T-helper 2 cell treated with Interferon-gamma antibody and Interleukin-4, amounts not matched to agents 100 ng/mL and 5 ng/mL, for 36 hours (primary cell): Measurements from ENCODE around the gene NOP53. TPM values are rescaled to one million over a fixed set of nuclear protein-coding genes. Genes with fewer than 3 reads are reported as not detected.
"Not testable (repeated sequence)": the region's sequence is repeated elsewhere in the genome, so short reads cannot be mapped to it uniquely, and the experiment has no call there.

Experiments used
- intact Hi-C: fragments of 100-400 bp; cut with micrococcal nuclease; formaldehyde crosslinking; loops from one replicate; pipeline ENCODE4 v1.15.1; 2023
- total RNA-seq: library from RNA; stranded (reverse); gene quantifications from 2 replicates; pipeline ENCODE4 v1.2.3, GENCODE V29; 2022

Gene NOP53
- total RNA-seq, 1 donor from 2014 or later = 295 TPM

GRCh38 chr19:47752440-47753211 is 7.3 kb downstream of the NOP53 start:
- intact Hi-C loops = no loop called here

DNA sequence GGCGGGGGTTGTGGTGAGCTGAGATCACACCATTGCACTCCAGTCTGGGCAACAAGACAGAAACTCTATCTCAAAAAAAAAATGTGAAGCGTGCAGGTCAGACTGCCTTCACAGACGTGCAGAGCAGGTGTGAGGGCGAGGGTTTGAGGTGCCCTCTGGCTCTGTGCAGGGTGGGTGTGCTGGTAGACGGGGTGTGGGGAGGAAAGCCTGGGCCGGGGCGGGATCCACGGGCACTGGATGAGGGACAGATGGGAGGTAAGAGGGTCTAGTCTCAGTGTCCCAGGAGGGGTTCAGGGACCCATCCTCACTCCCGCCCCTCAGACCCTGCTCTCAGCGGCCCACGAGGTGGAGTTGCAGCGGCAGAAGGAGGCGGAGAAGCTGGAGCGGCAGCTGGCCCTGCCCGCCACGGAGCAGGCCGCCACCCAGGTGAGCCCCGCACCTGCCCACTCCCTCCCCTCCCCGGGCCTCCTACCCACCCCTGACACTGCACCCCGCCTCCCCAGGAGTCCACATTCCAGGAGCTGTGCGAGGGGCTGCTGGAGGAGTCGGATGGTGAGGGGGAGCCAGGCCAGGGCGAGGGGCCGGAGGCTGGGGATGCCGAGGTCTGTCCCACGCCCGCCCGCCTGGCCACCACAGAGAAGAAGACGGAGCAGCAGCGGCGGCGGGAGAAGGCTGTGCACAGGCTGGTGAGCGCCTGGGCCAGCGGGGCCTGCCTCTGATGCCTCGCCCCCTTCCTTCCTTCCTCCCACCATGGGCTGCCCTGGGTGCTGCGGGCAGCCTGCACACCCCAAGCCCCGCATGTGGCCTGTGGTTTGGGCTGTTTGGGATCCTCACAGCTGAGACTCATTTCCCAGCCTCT is 9.1 kb downstream of the NOP53 start:
- intact Hi-C loops = no loop called here

DNA sequence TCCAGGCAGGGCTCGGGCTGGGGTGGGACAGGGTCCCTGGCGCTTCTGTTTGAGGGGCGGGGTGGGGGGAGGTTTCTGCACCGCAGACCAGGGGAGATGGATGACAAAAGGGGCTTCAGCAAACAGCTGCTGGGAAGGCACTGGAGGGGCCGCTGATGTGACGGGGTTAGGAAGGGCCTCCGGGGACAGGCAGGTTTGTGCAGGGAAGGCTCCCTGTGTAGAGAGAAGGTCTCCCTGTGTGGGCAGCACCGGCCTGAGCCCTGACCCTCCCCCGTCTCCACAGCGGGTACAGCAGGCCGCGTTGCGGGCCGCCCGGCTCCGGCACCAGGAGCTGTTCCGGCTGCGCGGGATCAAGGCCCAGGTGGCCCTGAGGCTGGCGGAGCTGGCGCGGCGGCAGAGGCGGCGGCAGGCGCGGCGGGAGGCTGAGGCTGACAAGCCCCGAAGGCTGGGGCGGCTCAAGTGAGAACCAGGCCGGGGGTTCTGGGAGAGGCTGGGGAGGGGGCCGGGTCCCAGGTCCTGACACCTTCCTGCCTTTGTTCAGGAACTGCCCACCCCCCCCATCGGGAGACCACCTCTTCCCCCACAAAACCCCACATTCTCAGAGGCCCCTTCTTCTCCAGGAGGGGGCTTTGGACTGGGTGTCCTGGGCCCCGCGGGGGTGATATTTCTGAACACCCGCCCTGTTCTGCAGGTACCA is 9.9 kb downstream of the NOP53 start:
- intact Hi-C loops = no loop called here

- intact Hi-C loops = no loop called here
Measured at GRCh38 chr19:47755762-47756626, 10.6 kb downstream of the NOP53 start.

DNA sequence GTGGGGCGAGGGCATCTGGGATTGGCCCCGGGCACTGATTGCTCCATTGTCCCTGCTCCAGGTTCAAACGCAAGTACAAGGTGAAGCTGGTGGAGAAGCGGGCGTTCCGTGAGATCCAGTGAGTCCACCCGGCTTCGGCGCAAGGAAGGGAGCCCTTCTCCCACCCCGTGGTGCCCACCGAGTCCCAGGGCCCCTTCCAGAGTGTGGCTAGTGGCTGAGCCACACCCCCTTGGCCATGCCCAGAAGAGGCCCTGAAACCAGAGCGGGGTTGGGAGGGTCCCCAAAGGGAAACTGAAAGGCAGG is 11.2 kb downstream of the NOP53 start:
- intact Hi-C loops = no loop called here

DNA sequence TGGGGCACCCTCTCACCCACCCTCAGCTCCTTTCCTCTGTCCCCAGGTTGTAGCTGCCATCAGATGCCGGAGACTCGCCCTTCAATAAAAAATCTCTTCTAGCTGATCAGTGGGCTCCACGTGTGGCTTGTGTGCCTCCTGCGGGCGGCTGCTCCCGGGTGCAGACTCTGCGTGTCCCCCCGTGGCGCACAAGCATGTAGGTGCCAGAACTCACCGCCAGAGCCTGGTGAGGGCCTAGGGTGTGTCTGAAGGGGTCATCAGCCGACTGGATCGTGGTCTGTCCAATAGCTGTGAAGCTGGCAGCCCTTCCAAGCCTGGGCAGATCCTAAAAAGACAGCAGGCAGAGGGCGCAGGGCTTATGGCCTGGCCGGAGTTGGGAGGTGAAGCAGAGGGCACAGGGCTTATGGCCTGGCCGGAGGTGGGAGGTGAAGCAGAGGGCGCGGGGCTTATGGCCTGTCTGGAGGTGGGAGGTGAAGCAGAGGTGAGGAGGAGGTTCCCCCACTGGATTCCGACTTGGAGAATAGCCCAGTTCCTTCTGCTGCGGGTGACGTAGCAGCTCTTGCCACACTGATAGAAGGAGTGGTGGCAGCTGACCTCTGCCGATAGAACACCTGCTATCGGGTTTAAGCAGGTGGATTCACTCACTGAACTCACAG is 11.7 kb downstream of the NOP53 start:
- intact Hi-C loops = no loop called here

GRCh38 chr19:47757617-47758442 is 12.5 kb downstream of the NOP53 start:
- intact Hi-C loops = no loop called here

DNA sequence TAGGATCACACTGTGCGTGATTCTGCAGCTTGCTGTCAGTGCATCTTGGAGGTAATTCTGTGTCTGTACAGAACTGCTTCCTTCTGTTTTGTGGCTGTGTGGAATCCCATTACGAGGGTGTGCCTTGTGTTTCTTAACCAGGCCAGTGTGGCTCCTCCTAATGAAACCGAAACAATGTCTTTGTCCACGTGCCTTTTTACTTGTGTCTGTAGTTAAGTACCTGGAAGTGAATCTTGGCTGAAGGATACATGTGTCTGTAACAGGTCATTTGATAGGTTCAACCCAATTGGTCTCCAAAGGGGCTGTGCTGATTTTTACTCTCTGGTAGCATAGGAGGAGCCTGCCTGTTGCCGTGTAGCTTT is 13.1 kb downstream of the NOP53 start:
- intact Hi-C loops = no loop called here

GRCh38 chr19:47760632-47760999 is 15.3 kb downstream of the NOP53 start:
- intact Hi-C loops = no loop called here

DNA sequence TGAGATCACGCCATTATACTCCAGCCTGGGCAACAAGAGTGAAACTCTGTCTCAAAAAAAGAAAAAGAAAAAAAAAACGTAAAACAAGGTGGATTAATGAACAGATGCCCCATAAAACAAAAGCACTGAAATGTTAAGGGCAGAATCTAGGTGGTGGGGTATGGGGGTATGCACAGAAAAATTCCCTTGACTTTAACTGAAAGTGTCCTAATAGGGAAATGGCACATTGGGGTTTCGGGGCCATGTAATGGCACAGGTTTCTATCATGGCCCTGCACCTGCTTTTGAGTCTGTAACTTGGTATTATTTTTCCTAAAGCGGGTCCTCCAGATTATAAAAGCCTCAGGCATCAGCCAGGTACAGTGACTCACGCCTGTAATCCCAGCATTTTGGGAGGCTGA is 16.2 kb downstream of the NOP53 start:
- intact Hi-C loops = no loop called here

GRCh38 chr19:47762151-47762550 is 16.8 kb downstream of the NOP53 start:
- intact Hi-C loops = no loop called here

DNA sequence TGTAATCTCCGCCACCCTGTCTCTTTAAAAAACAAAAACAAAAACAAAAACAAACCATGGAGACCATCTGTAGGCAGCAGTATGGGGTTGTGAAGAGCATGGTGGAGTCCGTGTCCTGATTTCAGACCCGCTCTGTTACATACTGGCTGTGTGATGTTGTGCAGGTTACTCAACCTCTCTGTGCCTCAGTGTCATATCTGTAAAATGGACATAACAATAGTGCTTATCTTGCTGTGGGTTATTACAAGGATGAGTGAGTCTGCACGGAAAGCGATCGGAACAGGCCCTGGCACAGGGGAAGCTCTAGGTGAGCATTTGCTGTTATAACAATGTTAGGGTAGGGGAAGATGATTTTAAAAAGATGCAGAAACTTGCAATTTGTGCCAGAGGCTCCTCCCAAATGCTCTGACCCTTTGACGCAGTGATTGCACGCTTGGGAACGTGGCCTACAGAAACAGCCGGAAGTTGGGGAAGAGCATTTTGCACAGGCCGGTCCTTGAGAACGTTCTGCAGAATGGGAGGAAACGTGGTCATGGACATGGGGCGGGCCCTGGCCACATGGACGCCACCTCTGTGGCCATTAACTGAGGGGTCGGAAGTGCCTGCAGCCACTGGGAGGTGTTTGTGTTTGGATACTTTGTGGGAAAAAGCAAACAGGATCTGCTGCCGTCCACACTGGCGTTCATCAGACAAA is 17.4 kb downstream of the NOP53 start:
- intact Hi-C loops = no loop called here

- intact Hi-C loops = not testable (repeated sequence)
Measured at GRCh38 chr19:47764705-47765104, 19.4 kb downstream of the NOP53 start.

GRCh38 chr19:47765523-47766358 is 20.4 kb downstream of the NOP53 start:
- intact Hi-C loops = no loop called here

DNA sequence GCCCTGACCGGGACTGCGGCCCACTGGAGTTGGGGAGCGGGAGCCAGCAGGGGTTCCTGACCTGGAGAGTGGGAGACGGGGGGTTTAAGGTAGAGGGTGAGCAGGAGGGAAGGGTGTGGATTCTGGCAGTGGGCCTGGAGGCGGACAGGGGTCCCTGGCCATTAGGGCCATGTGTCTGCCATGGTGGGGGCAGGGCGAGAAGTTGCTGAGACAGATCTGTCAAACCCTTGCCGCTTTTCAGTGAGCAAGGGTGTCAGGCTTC is 20.9 kb downstream of the NOP53 start:
- intact Hi-C loops = no loop called here

GRCh38 chr19:47766670-47767069 is 21.3 kb downstream of the NOP53 start:
- intact Hi-C loops = no loop called here

- intact Hi-C loops = no loop called here
Measured at GRCh38 chr19:47767349-47767748, 22.0 kb downstream of the NOP53 start.

DNA sequence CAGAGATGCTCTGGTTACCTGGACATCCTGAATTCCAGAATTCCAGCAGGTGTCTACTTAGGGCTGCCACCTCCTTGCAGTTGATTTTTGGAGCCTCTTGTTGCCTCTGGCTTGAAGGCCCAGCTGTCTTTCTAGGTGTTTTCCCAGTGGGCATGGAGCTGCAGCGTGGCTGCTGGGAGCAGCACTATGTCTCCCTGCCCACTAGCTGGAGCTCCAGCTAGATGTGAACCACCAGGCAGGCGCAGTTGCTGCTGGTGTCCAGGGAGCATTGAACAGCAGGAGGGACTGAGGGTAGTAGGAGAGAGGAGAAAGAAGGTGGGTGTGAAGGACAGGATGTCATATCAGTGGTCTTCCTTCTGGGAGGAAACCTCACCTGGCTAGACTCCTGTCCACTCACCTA is 23.3 kb downstream of the NOP53 start:
- intact Hi-C loops = no loop called here

DNA sequence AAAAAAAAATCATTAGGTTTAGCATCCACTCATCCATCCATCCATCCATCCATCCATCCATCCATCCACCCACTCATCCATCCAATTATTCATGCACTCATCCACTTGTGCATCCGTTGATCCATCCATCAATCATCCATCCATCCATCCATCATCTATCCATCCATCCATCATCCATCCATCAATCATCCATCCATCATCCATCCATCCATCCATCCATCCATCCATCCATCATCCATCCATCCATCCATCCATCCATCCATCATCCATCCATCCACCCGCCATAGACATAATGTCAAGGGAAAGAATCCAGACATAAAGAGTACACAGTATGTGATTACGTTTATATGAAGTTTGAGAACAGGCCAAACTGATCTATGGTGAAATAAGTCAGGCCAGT is 24.2 kb downstream of the NOP53 start:
- intact Hi-C loops = no loop called here
